Stimulated activated naive B cell treated with anti-CD40 and anti-IgM and Interleukin-4, amounts not matched to agents 10 μg/mL and 1 μg/mL and 100 μg/mL, for 72 hours (primary cell): ENCODE measurements around the gene G3BP2.

Experiments used
- ATAC-seq, 2 donors: fragments of 150-1000 bp; cut with Tn5 transposase; replicated peaks; 2 replicates each; pipeline ENCODE4 v1.10.0; 2021; ENCODE audit warnings: moderate library complexity in 1 of 2
- DNase-seq: peaks from one replicate; pipeline ENCODE4 v3.0.0; 2021
- H3K27ac Mint-ChIP-seq: one replicate; pipeline ENCODE4 v1.8.0; 2022; ENCODE audit warnings: mild to moderate bottlenecking, mixed read lengths
- H3K27me3 Mint-ChIP-seq, 2 donors: one replicate each; pipeline ENCODE4 v1.8.0; 2022; ENCODE audit warnings: mixed read lengths in 2 of 2
- H3K36me3 Mint-ChIP-seq, 2 donors: one replicate each; pipeline ENCODE4 v1.8.0; 2022; ENCODE audit warnings: mixed read lengths in 2 of 2, mild to moderate bottlenecking in 1 of 2
- H3K4me1 Mint-ChIP-seq, 2 donors: one replicate each; pipeline ENCODE4 v1.8.0; 2022; ENCODE audit warnings: mixed read lengths in 2 of 2, mild to moderate bottlenecking in 1 of 2
- H3K4me3 Mint-ChIP-seq, 2 donors: one replicate each; pipeline ENCODE4 v1.8.0; 2022; ENCODE audit warnings: mild to moderate bottlenecking in 2 of 2, mixed read lengths in 2 of 2, moderate library complexity in 1 of 2
- H3K9me3 Mint-ChIP-seq, 2 donors: one replicate each; pipeline ENCODE4 v1.8.0; 2022; ENCODE audit warnings: mixed read lengths in 2 of 2, mild to moderate bottlenecking in 1 of 2

Gene G3BP2

DNA sequence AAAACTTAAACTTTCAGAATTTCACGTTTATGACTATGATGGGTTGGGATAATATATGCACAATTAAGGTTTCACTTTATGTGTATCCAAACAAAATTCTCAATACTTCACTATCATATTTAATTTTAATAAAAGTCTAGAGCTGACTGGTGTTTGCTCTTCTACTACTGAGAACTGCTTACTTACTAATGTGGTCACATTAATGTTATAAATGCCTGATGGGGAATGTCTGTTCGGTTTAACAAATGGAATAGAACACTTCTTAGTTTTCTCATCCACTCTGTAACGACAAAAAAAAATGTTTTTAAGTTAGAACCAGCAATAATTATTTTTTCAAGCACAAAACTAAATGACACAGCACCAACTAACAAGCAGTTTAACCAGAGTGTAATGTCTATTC, 77.2 kb downstream of the G3BP2 start:
- no peaks in the 10 kb centered on the region for H3K9me3 Mint-ChIP-seq
- H3K4me1 Mint-ChIP-seq, result no peaks in the 10 kb centered on the region
- no peak overlapping the region for H3K27ac Mint-ChIP-seq
- H3K27me3 Mint-ChIP-seq, result peaks cover 0 to 5% of the 10 kb centered on the region in 2 donors
- H3K4me3 Mint-ChIP-seq, result no peak overlapping the region
- DNase-seq (no peak), ATAC-seq (no peak)
- H3K36me3 Mint-ChIP-seq, result no peaks in the 10 kb centered on the region

DNA sequence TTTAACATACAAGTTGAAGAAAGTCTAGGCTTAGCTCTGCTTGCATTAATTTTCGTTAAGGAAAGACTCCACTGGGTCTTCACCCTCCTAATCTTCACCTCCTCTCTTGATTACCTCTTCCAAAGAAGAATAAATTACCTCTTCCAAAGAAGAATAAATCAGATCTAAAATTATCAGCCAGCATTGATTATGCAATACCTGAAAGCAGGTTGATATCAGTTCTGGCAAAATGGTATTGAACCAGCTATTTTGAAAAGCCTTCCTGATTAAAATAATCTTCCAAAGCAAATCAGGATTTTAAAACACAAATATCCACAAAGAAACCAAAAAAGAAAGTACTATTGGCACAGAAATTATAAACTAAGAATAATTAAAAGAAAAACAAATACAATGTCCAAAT, 79.8 kb downstream of the G3BP2 start:
- Mint-ChIP-seq H3K27ac (no peak overlapping the region), H3K9me3 (no peaks in the 10 kb centered on the region), H3K4me3 (no peak overlapping the region), H3K27me3 (no peaks in the 10 kb centered on the region), H3K4me1 (no peaks in the 10 kb centered on the region), H3K36me3 (no peaks in the 10 kb centered on the region)
- no peak for DNase-seq
- no peak for ATAC-seq
